Astrocyte of the cerebellum (primary cell): ENCODE results near the gene PSTPIP2.

Source experiments
- DNase-seq: peaks from one replicate; pipeline ENCODE4 v3.0.0-alpha.2; 2011; ENCODE audit warnings: low read depth
- H3K4me3 ChIP-seq: 2 replicates; pipeline ENCODE4 v1.5.1; 2011; ENCODE audit warnings: mild to moderate bottlenecking, low read depth, low read length, moderate library complexity
- in situ Hi-C: cut with HindIII; loops from 2 replicates; pipeline ENCODE4 v1.10.0; 2017; ENCODE audit warnings: low sequenced_read_pairs
- TF ChIP-seq, protein P1 (sequence below): IDR thresholded peaks from 2 replicates; pipeline ENCODE4 v1.5.1; 2012; ENCODE audit warnings: low read length, low read depth, moderate library complexity, mild to moderate bottlenecking; ENCODE audit errors: missing control alignments

PSTPIP2 gene

DNA sequence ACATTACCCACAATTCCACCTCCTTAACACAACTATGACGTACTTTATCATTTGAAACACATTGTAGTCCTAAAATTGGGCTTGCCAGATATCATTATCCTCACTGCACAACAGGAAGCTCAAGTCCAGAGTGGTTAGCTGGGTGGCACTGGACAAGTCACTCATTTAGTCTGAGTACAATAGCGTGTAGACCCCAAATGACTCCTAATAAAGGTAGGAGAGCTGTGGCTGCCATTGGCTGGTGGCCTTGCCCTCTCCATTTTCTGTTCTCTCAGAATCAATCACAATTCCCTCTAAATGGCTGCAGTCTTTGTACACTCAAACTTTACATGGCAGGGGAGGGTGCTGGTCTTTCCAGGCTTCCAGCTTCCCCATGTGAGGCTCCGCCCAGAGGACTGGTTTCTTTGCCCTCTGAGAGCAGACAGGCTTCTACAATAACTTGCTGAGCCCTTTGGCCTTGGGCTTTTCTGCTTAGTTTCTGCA is 11.7 kb downstream of the PSTPIP2 start:
- in situ Hi-C loops, result no loop called here
- no peak for DNase-seq
- TF ChIP-seq, protein P1, sequence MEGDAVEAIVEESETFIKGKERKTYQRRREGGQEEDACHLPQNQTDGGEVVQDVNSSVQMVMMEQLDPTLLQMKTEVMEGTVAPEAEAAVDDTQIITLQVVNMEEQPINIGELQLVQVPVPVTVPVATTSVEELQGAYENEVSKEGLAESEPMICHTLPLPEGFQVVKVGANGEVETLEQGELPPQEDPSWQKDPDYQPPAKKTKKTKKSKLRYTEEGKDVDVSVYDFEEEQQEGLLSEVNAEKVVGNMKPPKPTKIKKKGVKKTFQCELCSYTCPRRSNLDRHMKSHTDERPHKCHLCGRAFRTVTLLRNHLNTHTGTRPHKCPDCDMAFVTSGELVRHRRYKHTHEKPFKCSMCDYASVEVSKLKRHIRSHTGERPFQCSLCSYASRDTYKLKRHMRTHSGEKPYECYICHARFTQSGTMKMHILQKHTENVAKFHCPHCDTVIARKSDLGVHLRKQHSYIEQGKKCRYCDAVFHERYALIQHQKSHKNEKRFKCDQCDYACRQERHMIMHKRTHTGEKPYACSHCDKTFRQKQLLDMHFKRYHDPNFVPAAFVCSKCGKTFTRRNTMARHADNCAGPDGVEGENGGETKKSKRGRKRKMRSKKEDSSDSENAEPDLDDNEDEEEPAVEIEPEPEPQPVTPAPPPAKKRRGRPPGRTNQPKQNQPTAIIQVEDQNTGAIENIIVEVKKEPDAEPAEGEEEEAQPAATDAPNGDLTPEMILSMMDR, result no peak
- no peak overlapping the region for H3K4me3 ChIP-seq

DNA sequence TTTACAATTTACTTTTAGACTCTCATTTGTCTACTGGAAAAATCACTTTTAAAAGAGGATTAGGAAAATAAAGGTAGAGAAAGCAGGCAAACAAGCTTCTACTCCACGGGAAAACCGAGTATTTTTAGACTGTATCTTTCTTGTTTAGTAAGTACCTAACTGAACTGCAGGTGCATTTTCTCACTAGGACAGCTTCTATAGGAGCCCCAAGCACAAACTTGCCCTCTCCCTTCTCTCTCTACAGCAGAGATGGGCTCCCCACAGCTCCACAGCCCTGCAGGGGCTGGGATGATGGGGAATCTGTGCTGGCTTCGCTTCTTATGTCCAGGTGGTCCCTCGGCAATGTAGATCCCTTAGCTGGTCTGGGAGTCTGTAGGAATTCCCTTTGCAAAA is 16.2 kb downstream of the PSTPIP2 start:
- in situ Hi-C loops, result loop anchor here (5.0 kb wide), 1 partner anchor 94 kb away; no protein-coding TSS in a partner anchor
- TF ChIP-seq, protein P1, result no peak
- no peak for DNase-seq
- no peak overlapping the region for H3K4me3 ChIP-seq

DNA sequence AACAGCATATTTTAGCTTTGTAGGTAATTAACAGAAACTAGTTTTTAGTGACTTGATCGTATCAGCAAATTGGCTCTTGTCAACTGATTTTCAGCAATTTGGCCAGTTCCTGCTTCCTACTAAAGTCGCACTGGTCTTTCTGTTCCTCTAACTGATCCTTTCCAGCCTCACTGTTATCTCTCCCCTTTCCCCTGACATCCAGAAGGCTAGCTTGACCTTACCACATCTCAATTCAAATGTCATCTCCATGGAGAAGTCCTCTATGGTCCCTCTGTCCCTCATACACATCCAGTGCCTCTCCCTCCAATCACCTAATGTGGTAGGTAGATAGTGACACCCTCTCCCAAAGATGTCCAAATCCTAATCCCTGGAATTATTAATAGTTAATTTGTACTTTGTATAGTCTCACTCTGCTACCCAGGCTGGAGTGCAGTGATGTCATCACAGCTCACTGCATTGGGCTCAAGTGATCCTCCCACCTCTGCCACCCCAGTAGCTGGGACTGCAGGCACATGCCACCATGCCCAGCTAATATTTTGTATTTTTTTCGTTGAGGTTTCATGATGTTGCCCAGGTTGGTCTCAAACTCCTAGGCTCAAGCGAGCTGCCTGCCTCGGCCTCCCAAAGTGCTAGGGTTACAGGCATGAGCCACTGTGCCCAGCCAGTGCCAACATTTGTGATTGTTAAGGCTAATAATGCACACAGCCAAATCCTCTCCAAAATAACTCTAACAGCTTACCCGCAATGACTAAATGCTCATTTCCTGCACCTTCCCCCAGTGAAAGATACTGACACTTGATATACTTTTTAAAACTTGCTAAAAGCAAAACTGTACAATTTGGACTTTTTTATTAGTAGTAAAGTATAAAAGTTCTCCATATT is 16.9 kb downstream of the PSTPIP2 start:
- H3K4me3 ChIP-seq, result no peak overlapping the region
- in situ Hi-C loops, result loop anchor here (5.0 kb wide), 2 partner anchors 58 to 93 kb away; no protein-coding TSS in a partner anchor
- no peak for DNase-seq
- TF ChIP-seq, protein P1, result no peak

- DNase-seq, result peak; percentile 23
- H3K4me3 ChIP-seq, result no peak overlapping the region
- TF ChIP-seq, protein P1, result no peak
- in situ Hi-C loops, result loop anchor here (5.0 kb wide), 1 partner anchor 56 kb away; no protein-coding TSS in a partner anchor
Observed at GRCh38 chr18:46053368-46054095, 18.5 kb downstream of the PSTPIP2 start.

DNA sequence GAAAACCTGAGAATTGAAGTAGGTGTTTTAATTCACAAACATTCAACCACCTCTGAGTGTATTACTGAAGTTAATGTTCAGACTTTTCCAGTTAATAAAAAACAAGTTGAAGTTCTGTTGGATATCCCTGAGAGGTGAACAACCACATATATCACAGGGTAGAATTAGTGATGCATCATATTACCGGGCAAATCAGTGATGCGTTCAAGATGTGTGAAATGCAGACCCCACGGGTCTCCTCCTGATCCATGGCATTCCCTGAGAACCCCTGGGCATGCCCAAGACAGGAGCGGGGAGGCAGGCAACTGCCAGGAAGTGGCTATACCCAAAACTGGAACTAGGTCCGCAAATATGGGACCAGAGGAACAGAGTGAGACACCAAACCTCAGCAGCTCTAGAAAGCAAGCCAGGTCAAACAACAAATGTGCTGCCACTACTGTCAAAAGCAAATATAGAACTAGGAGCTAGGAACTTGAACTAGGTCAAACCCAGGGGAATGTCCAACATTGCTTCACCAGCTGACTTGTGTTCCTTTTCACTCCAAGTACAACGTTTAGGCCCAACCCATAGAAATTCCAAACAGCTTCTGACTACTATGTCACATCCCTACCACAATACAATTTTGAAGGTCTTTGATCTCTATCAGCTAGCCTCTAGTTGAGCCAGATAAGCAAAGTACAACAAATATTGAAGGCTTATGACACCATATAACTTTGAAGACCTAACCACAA is 20.2 kb downstream of the PSTPIP2 start:
- in situ Hi-C loops, result loop anchor here (5.0 kb wide), 1 partner anchor 55 kb away; no protein-coding TSS in a partner anchor
- H3K4me3 ChIP-seq, result no peak overlapping the region
- TF ChIP-seq, protein P1, result no peak
- no peak for DNase-seq

- TF ChIP-seq, protein P1, result no peak
- no peak overlapping the region for H3K4me3 ChIP-seq
- in situ Hi-C loops, result loop anchor here (5.0 kb wide), 1 partner anchor 53 kb away; no protein-coding TSS in a partner anchor
- DNase-seq, result no peak
Observed at GRCh38 chr18:46050268-46050667, 21.8 kb downstream of the PSTPIP2 start.
